ENCODE data around the gene MRGPRE. TPM values are rescaled to one million over a fixed set of nuclear protein-coding genes. Genes with fewer than 3 reads are reported as not detected.

MRGPRE gene
- total and polyA plus RNA-seq, 3 experiments from 2014 or later, result not detected

GRCh38 chr11:3219281-3219892, 12.8 kb downstream of the MRGPRE start:
- Histone ChIP-seq H3K27ac (ENCODE audit: low read depth, low read length) (no peak overlapping the region), H3K9me3 (ENCODE audit: low read length) (no peaks in the 10 kb centered on the region), H3K27me3 (ENCODE audit: insufficient read depth, low read length, poor library complexity, severe bottlenecking) (no peaks in the 10 kb centered on the region), H3K36me3 (ENCODE audit: insufficient read depth, low read length) (no peaks in the 10 kb centered on the region), H3K4me3 (ENCODE audit: low read length) (no peak overlapping the region), H3K4me1 (ENCODE audit: insufficient read depth, low read length) (no peaks in the 10 kb centered on the region)
- Mint-ChIP-seq H3K9me3 (no peaks in the 10 kb centered on the region), H3K27ac (no peak overlapping the region), H3K4me1 (peaks cover 0 to 11% (median 8%) of the 10 kb centered on the region in 3 donors), H3K36me3 (no peaks in the 10 kb centered on the region), H3K4me3 (no peak overlapping the region), H3K27me3 (peaks cover 22 to 41% of the 10 kb centered on the region in 2 donors)
- CTCF ChIA-PET, result no interaction called here
- no peak for DNase-seq
- POLR2A ChIA-PET, result no interaction called here

- H3K4me3 Mint-ChIP-seq, result no peak within 1 kb of the TSS
- Histone ChIP-seq H3K27me3 (ENCODE audit: insufficient read depth, low read length, poor library complexity, severe bottlenecking) (no peaks in the 10 kb centered on the region), H3K4me3 (ENCODE audit: low read length) (no peak within 1 kb of the TSS), H3K9me3 (ENCODE audit: low read length) (no peaks in the 10 kb centered on the region), H3K4me1 (ENCODE audit: insufficient read depth, low read length) (no peaks in the 10 kb centered on the region), H3K27ac (ENCODE audit: low read depth, low read length) (no peak within 1 kb of the TSS), H3K36me3 (ENCODE audit: insufficient read depth, low read length) (no peaks in the 10 kb centered on the region)
- ChIA-PET CTCF (no interaction called here), POLR2A (no interaction called here)
- H3K36me3 Mint-ChIP-seq, result no peaks in the 10 kb centered on the region
- peaks cover 21 to 41% of the 10 kb centered on the region in 2 donors for H3K27me3 Mint-ChIP-seq
- peaks cover 0 to 11% (median 8%) of the 10 kb centered on the region in 3 donors for H3K4me1 Mint-ChIP-seq
- H3K9me3 Mint-ChIP-seq, result no peaks in the 10 kb centered on the region
- H3K27ac Mint-ChIP-seq, result peak within 1 kb of the TSS in 1 of 8 donors; percentile 81
- DNase-seq, result no peak
These were observed 13.5 kb downstream of the MRGPRE start, which contains the start of gene MRGPRG for GRCh38 chr11:3218483-3219280. MRGPRG (minus strand) TSS chr11:3218813; CDS start chr11:3218813, 0 bp downstream.

DNA sequence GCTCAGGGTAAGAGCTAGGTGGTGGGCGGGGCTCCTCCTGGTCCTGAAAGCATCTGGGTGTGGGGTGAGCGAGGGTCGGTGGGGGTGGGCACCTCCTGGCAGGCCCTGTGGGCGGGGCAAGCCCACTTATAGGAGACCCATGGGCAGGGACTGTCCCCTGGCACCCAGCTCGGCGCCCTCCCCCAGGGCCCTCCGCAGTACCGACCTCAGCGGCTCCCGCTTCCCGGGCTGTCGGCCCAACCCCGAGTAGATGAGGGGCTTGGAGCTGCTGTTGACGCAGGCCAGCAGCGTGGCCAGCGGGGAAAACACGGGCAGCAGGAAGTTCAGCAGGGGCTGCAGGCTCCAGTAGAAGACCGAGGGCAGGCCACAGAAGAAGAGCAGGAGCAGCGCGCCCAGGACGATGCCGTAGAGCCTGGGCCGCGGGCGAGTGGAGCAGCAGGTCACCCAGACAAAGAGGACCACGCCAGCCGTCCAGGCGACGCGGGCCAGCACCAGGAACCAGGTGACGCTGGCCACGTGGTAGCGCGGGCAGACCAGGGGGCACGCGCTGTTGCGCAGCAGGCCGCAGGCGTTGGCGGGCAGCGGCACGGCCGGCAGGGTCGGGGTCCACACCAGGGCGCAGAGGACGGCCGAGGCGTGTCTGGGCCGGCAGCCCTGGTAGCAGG, 14.3 kb downstream of the MRGPRE start:
- peak overlapping the region in 1 of 8 donors; percentile 81 for H3K27ac Mint-ChIP-seq
- no peaks in the 10 kb centered on the region for H3K4me1 ChIP-seq (ENCODE audit: insufficient read depth, low read length)
- H3K9me3 Mint-ChIP-seq, result no peaks in the 10 kb centered on the region
- ChIA-PET CTCF (no interaction called here), POLR2A (no interaction called here)
- H3K9me3 ChIP-seq (ENCODE audit: low read length), result no peaks in the 10 kb centered on the region
- H3K36me3 ChIP-seq (ENCODE audit: insufficient read depth, low read length), result no peaks in the 10 kb centered on the region
- no peak overlapping the region for H3K27ac ChIP-seq (ENCODE audit: low read depth, low read length)
- H3K36me3 Mint-ChIP-seq, result no peaks in the 10 kb centered on the region
- H3K27me3 Mint-ChIP-seq, result peaks cover 21 to 38% of the 10 kb centered on the region in 2 donors
- no peak overlapping the region for H3K4me3 Mint-ChIP-seq
- no peak overlapping the region for H3K4me3 ChIP-seq (ENCODE audit: low read length)
- H3K27me3 ChIP-seq (ENCODE audit: insufficient read depth, low read length, poor library complexity, severe bottlenecking), result no peaks in the 10 kb centered on the region
- peaks cover 0 to 7% (median 5%) of the 10 kb centered on the region in 3 donors for H3K4me1 Mint-ChIP-seq
- DNase-seq, result no peak

- no peak overlapping the region for H3K27ac ChIP-seq (ENCODE audit: low read depth, low read length)
- H3K4me1 Mint-ChIP-seq, result peaks cover 0 to 5% (median 3%) of the 10 kb centered on the region in 3 donors
- H3K9me3 Mint-ChIP-seq, result peaks cover 2 to 9% (median 7%) of the 10 kb centered on the region in 5 donors
- no peaks in the 10 kb centered on the region for H3K36me3 ChIP-seq (ENCODE audit: insufficient read depth, low read length)
- ChIA-PET CTCF (no interaction called here), POLR2A (no interaction called here)
- no peaks in the 10 kb centered on the region for H3K4me1 ChIP-seq (ENCODE audit: insufficient read depth, low read length)
- no peak overlapping the region for H3K4me3 Mint-ChIP-seq
- H3K27me3 ChIP-seq (ENCODE audit: insufficient read depth, low read length, poor library complexity, severe bottlenecking), result no peaks in the 10 kb centered on the region
- H3K9me3 ChIP-seq (ENCODE audit: low read length), result no peaks in the 10 kb centered on the region
- peaks cover 0 to 7% (median 0%) of the 10 kb centered on the region in 3 donors for H3K36me3 Mint-ChIP-seq
- peaks cover 16 to 42% of the 10 kb centered on the region in 2 donors for H3K27me3 Mint-ChIP-seq
- no peak overlapping the region for H3K4me3 ChIP-seq (ENCODE audit: low read length)
- H3K27ac Mint-ChIP-seq, result no peak overlapping the region
- DNase-seq, result peak in 1 of 5 donors; percentile 37
These were observed 16.1 kb downstream of the MRGPRE start for GRCh38 chr11:3216027-3216525.

- H3K4me1 Mint-ChIP-seq, result peaks cover 0 to 5% (median 3%) of the 10 kb centered on the region in 3 donors
- peaks cover 0 to 11% (median 0%) of the 10 kb centered on the region in 3 donors for H3K36me3 Mint-ChIP-seq
- POLR2A ChIA-PET, result no interaction called here
- no peak overlapping the region for H3K27ac Mint-ChIP-seq
- no peak overlapping the region for H3K4me3 ChIP-seq (ENCODE audit: low read length)
- no peaks in the 10 kb centered on the region for H3K27me3 ChIP-seq (ENCODE audit: insufficient read depth, low read length, poor library complexity, severe bottlenecking)
- no peaks in the 10 kb centered on the region for H3K4me1 ChIP-seq (ENCODE audit: insufficient read depth, low read length)
- H3K27ac ChIP-seq (ENCODE audit: low read depth, low read length), result no peak overlapping the region
- no peaks in the 10 kb centered on the region for H3K36me3 ChIP-seq (ENCODE audit: insufficient read depth, low read length)
- H3K9me3 ChIP-seq (ENCODE audit: low read length), result no peaks in the 10 kb centered on the region
- H3K27me3 Mint-ChIP-seq, result peaks cover 16 to 42% of the 10 kb centered on the region in 2 donors
- no peak overlapping the region for H3K4me3 Mint-ChIP-seq
- CTCF ChIA-PET, result no interaction called here
- peaks cover 2 to 14% (median 7%) of the 10 kb centered on the region in 5 donors for H3K9me3 Mint-ChIP-seq
- peak in 1 of 5 donors; percentile 46 for DNase-seq
These were observed 16.7 kb downstream of the MRGPRE start for GRCh38 chr11:3215346-3216026.

DNA sequence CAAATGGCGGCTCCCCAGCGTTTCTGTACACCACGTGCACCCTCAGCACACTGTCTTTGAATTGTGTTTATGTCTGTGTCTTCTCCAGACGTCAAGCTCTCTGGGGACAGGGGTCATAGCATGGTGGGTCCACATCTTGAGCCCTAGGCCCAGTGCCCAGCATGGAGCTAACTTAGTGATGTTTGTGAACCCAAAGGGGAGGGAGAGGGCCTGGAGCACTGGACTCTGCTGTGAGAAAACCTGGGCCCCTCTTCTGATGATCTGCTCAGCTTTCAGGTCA, 17.9 kb downstream of the MRGPRE start:
- Histone ChIP-seq H3K27ac (ENCODE audit: low read depth, low read length) (no peak overlapping the region), H3K36me3 (ENCODE audit: insufficient read depth, low read length) (no peaks in the 10 kb centered on the region), H3K4me3 (ENCODE audit: low read length) (no peak overlapping the region), H3K9me3 (ENCODE audit: low read length) (no peaks in the 10 kb centered on the region), H3K27me3 (ENCODE audit: insufficient read depth, low read length, poor library complexity, severe bottlenecking) (no peaks in the 10 kb centered on the region), H3K4me1 (ENCODE audit: insufficient read depth, low read length) (no peaks in the 10 kb centered on the region)
- no peak for DNase-seq
- peaks cover 0 to 11% (median 0%) of the 10 kb centered on the region in 3 donors for H3K36me3 Mint-ChIP-seq
- no peak overlapping the region for H3K27ac Mint-ChIP-seq
- POLR2A ChIA-PET, result no interaction called here
- H3K9me3 Mint-ChIP-seq, result peaks cover 2 to 14% (median 7%) of the 10 kb centered on the region in 5 donors
- CTCF ChIA-PET, result no interaction called here
- H3K4me1 Mint-ChIP-seq, result peaks cover 0 to 5% (median 3%) of the 10 kb centered on the region in 3 donors
- H3K4me3 Mint-ChIP-seq, result no peak overlapping the region
- peaks cover 13 to 40% of the 10 kb centered on the region in 2 donors for H3K27me3 Mint-ChIP-seq

- Mint-ChIP-seq H3K9me3 (peaks cover 2 to 14% (median 7%) of the 10 kb centered on the region in 5 donors), H3K36me3 (peaks cover 0 to 11% (median 0%) of the 10 kb centered on the region in 3 donors), H3K27ac (no peak overlapping the region), H3K27me3 (peaks cover 13 to 44% of the 10 kb centered on the region in 2 donors), H3K4me3 (no peak overlapping the region), H3K4me1 (peaks cover 0 to 5% (median 3%) of the 10 kb centered on the region in 3 donors)
- no peak overlapping the region for H3K4me3 ChIP-seq (ENCODE audit: low read length)
- ChIA-PET POLR2A (no interaction called here), CTCF (no interaction called here)
- no peaks in the 10 kb centered on the region for H3K4me1 ChIP-seq (ENCODE audit: insufficient read depth, low read length)
- peak in 1 of 5 donors; percentile 24 for DNase-seq
- no peaks in the 10 kb centered on the region for H3K27me3 ChIP-seq (ENCODE audit: insufficient read depth, low read length, poor library complexity, severe bottlenecking)
- no peaks in the 10 kb centered on the region for H3K9me3 ChIP-seq (ENCODE audit: low read length)
- H3K27ac ChIP-seq (ENCODE audit: low read depth, low read length), result no peak overlapping the region
- H3K36me3 ChIP-seq (ENCODE audit: insufficient read depth, low read length), result no peaks in the 10 kb centered on the region
These were observed 18.4 kb downstream of the MRGPRE start for GRCh38 chr11:3213659-3214419.

Measured in CD8-positive, alpha-beta memory T cell (primary cell).